Omental fat pad (tissue), 4 donors: ENCODE data around the gene SH3RF1. TPM values are rescaled to one million over a fixed set of nuclear protein-coding genes. Genes with fewer than 3 reads are reported as not detected.
A peak's percentile ranks its signal among the peaks of the same experiment; 100 is the strongest.

ENCODE experiments used
- ATAC-seq: fragments of 150-250 bp; one replicate; pipeline ENCODE4 v1.9.1; 2016; ENCODE audit warnings: mild to moderate bottlenecking, moderate library complexity; ENCODE audit not compliant: low FRiP score
- DNase-seq: peaks from one replicate; pipeline ENCODE4 v3.0.0-alpha.2; 2019; ENCODE audit warnings: low spot score
- total RNA-seq, 4 donors: library from RNA; depleted of rRNA; stranded (reverse); fragments of >200 nt; gene quantifications; one replicate each; pipeline ENCODE4 v1.1.0, GENCODE V29; 2016
- TF ChIP-seq, protein P1 (sequence below), 3 donors: fragments of 450-650 bp; IDR thresholded peaks; one replicate each; pipeline ENCODE4 v1.5.1; 2016 to 2017; ENCODE audit warnings: antibody characterized with exemption in 3 of 3, mild to moderate bottlenecking in 3 of 3, moderate library complexity in 2 of 3

SH3RF1 gene
- total RNA-seq, 4 donors from 2014 or later, result 15.9 to 28.5 (median 23.5) TPM

DNA sequence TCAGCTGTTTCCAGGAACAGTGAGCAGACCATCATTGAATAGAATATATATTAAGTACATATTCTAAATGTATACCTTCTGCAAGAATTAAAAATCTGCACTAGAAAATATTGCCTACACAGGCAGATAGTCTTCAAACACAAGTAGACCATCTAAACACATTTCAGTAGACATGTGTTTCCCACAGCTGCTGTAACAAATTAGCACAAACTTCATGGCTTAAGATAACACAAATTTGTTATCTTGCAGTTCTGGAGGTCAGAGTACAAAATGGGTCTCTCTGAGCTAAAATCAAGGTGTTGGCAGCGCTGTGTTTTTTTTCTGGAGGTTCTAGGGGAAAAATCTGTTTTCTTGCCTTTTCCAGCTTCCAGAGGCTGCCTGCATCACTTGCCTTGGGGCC is 42.7 kb downstream of the SH3RF1 start:
- DNase-seq (no peak), ATAC-seq (no peak)
- TF ChIP-seq, protein P1, sequence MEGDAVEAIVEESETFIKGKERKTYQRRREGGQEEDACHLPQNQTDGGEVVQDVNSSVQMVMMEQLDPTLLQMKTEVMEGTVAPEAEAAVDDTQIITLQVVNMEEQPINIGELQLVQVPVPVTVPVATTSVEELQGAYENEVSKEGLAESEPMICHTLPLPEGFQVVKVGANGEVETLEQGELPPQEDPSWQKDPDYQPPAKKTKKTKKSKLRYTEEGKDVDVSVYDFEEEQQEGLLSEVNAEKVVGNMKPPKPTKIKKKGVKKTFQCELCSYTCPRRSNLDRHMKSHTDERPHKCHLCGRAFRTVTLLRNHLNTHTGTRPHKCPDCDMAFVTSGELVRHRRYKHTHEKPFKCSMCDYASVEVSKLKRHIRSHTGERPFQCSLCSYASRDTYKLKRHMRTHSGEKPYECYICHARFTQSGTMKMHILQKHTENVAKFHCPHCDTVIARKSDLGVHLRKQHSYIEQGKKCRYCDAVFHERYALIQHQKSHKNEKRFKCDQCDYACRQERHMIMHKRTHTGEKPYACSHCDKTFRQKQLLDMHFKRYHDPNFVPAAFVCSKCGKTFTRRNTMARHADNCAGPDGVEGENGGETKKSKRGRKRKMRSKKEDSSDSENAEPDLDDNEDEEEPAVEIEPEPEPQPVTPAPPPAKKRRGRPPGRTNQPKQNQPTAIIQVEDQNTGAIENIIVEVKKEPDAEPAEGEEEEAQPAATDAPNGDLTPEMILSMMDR (IDR thresholded peaks at IDR 0.05), result no peak

GRCh38 chr4:169226565-169226964 is 44.2 kb downstream of the SH3RF1 start:
- ATAC-seq, result no peak

GRCh38 chr4:169225812-169226211 is 44.9 kb downstream of the SH3RF1 start:
- ATAC-seq (no peak), DNase-seq (no peak)
- TF ChIP-seq, protein P1 (IDR thresholded peaks at IDR 0.05), result no peak

More at GRCh38 chr4:169226565-169226964, 44.2 kb downstream of the SH3RF1 start:
- TF ChIP-seq, protein P1 (IDR thresholded peaks at IDR 0.05), result no peak
- DNase-seq, result no peak

GRCh38 chr4:169225058-169225751 is 45.6 kb downstream of the SH3RF1 start:
- DNase-seq (no peak), ATAC-seq (peak; percentile 93)
- TF ChIP-seq, protein P1 (IDR thresholded peaks at IDR 0.05), result no peak

DNA sequence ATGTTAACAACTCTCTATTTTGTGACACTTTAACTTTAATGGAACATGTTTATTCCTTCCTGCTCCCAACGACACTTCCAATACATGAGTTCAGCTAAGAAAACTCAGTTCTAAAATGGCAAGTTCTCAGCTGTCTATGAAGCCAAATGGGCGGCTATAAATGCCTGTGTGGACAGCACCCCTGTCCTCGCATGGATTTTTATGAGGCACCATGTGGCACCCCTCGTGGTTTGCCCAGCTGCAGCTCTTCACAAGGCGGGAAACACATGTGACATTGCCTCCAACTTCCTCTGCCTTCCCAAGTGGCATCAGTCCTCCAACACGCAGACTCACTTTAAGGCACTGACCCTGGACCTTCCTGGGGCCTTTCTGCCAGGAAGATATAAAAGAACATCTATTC is 48.0 kb downstream of the SH3RF1 start:
- TF ChIP-seq, protein P1 (IDR thresholded peaks at IDR 0.05), result no peak
- ATAC-seq (no peak), DNase-seq (no peak)

DNA sequence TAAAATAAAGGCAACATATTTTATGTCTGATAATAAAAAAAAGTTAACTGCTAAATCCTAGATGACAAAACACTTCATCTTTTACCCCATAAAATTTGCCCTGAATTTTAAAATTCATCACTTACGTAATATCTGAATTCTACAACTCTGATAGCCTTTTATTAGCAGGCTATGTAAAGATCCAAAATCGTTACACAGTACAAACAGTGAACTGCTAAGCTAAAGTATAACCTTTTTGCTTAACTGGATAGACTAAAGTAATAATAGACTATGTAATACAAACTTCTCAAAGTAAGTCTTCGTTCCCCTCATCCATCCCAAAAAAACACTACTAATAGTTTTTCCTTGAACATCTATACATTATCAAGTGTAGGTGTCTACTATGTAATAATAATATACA is 49.1 kb downstream of the SH3RF1 start:
- no peak for ATAC-seq
- DNase-seq, result no peak
- TF ChIP-seq, protein P1 (IDR thresholded peaks at IDR 0.05), result no peak

DNA sequence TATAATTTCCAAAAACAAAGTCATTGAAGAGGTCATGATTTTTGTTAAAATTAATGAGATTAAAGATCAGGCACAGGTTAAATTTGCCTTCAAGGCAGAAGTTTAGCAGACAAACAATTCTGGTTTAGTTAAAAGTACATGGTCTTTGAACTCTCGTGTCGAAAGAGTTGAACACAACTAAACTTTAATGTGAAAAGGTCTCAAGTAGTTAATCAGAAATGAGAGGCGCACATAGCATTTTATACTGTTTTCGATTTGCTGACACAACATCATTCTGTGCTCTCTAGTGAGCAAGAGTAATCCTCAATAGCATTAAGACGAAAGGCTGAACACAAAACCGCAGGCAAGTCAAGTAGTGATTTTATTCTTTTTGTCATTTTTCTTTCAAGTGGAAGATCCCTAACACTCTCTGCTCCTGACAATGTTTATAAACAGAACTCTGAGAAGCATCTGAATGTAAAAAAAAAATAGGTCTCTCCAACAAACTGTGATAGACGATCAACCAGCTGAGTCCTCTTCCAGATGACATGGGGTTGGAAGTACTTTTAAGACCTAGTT is 49.8 kb downstream of the SH3RF1 start:
- ATAC-seq (no peak), DNase-seq (no peak)
- TF ChIP-seq, protein P1 (IDR thresholded peaks at IDR 0.05), result no peak
